GM21737 (cell line): ENCODE results near the gene FAM168A.

Experiments
- ATAC-seq: cut with Tn5 transposase; IDR thresholded peaks from one replicate; pipeline ENCODE4 v1.9.1; 2021; ENCODE audit warnings: mild to moderate bottlenecking, moderate library complexity; ENCODE audit not compliant: unreplicated experiment

The FAM168A gene

GRCh38 chr11:73429121-73429750 is 168.7 kb downstream of the FAM168A start:
- ATAC-seq: no peak

GRCh38 chr11:73428699-73429098 is 169.2 kb downstream of the FAM168A start:
- ATAC-seq: no peak

GRCh38 chr11:73428227-73428626 is 169.7 kb downstream of the FAM168A start:
- ATAC-seq: no peak

GRCh38 chr11:73426219-73426850 is 171.6 kb downstream of the FAM168A start:
- ATAC-seq: no peak

- no peak for ATAC-seq
These were observed 172.8 kb downstream of the FAM168A start for GRCh38 chr11:73425108-73425507.

- ATAC-seq: no peak
These were observed 174.4 kb downstream of the FAM168A start for GRCh38 chr11:73423506-73423905.

- ATAC-seq: no peak
These were observed 175.0 kb downstream of the FAM168A start for GRCh38 chr11:73422886-73423285.

GRCh38 chr11:73420136-73420535 is 177.8 kb downstream of the FAM168A start:
- no peak for ATAC-seq

- no peak for ATAC-seq
These were observed 181.1 kb downstream of the FAM168A start for GRCh38 chr11:73416786-73417185.

- ATAC-seq: no peak
These were observed 181.9 kb downstream of the FAM168A start for GRCh38 chr11:73415854-73416615.

GRCh38 chr11:73414977-73415651 is 182.8 kb downstream of the FAM168A start:
- no peak for ATAC-seq

- ATAC-seq: no peak
These were observed 184.7 kb downstream of the FAM168A start for GRCh38 chr11:73413256-73413655.

GRCh38 chr11:73412308-73412707 is 185.6 kb downstream of the FAM168A start:
- no peak for ATAC-seq

- no peak for ATAC-seq
These were observed 186.9 kb downstream of the FAM168A start for GRCh38 chr11:73411031-73411430.

GRCh38 chr11:73410627-73411026 is 187.3 kb downstream of the FAM168A start:
- no peak for ATAC-seq

- ATAC-seq: no peak
These were observed 188.5 kb downstream of the FAM168A start for GRCh38 chr11:73409431-73409830.

- ATAC-seq: no peak
These were observed 191.3 kb downstream of the FAM168A start for GRCh38 chr11:73406619-73407018.

- no peak for ATAC-seq
These were observed 191.8 kb downstream of the FAM168A start for GRCh38 chr11:73406131-73406530.

GRCh38 chr11:73405146-73405510 is 192.8 kb downstream of the FAM168A start:
- no peak for ATAC-seq

- ATAC-seq: no peak
These were observed 193.3 kb downstream of the FAM168A start for GRCh38 chr11:73404506-73405145.

GRCh38 chr11:73404048-73404447 is 193.9 kb downstream of the FAM168A start:
- ATAC-seq: no peak
